Measurements from ENCODE around the gene TSHZ1. TPM values are rescaled to one million over a fixed set of nuclear protein-coding genes. Genes with fewer than 3 reads are reported as not detected.
A peak's percentile ranks its signal among the peaks of the same experiment; 100 is the strongest.

TSHZ1 gene
- total RNA-seq, 3 donors from 2014 or later, result 22.7 to 66.6 (median 36.9) TPM

GRCh38 chr18:75230163-75231052 is 19.8 kb downstream of the TSHZ1 start:
- H3K4me1 ChIP-seq (ENCODE audit: low read depth), result peaks cover 12% of the 10 kb centered on the region
- H3K9me3 ChIP-seq, result no peaks in the 10 kb centered on the region
- TF ChIP-seq CTCF (IDR thresholded peaks at IDR 0.05), result no peak
- intact Hi-C loops (cut with DNase I, micrococcal nuclease), result no loop called here
- ATAC-seq (no peak), DNase-seq (no peak)
- no peaks in the 10 kb centered on the region for H3K36me3 ChIP-seq (ENCODE audit: low read depth)
- no peak overlapping the region for H3K4me3 ChIP-seq

- H3K9me3 ChIP-seq, result no peaks in the 10 kb centered on the region
- no peak for DNase-seq
- TF ChIP-seq CTCF (IDR thresholded peaks at IDR 0.05), result no peak
- intact Hi-C loops (cut with DNase I, micrococcal nuclease), result no loop called here
- ATAC-seq, result peak; percentile 53
- H3K36me3 ChIP-seq (ENCODE audit: low read depth), result no peaks in the 10 kb centered on the region
- H3K4me1 ChIP-seq (ENCODE audit: low read depth), result peaks cover 12% of the 10 kb centered on the region
- no peak overlapping the region for H3K4me3 ChIP-seq
Observed at GRCh38 chr18:75231053-75231406, 20.4 kb downstream of the TSHZ1 start.

- no peak for TF ChIP-seq CTCF (IDR thresholded peaks at IDR 0.05)
- intact Hi-C loops (cut with DNase I, micrococcal nuclease), result no loop called here
- Histone ChIP-seq H3K4me3 (no peak overlapping the region), H3K9me3 (no peaks in the 10 kb centered on the region), H3K36me3 (ENCODE audit: low read depth) (no peaks in the 10 kb centered on the region), H3K4me1 (ENCODE audit: low read depth) (no peaks in the 10 kb centered on the region)
- ATAC-seq (no peak), DNase-seq (no peak)
Observed at GRCh38 chr18:75234901-75235300, 24.3 kb downstream of the TSHZ1 start.

- DNase-seq (no peak), ATAC-seq (no peak)
- no peak for TF ChIP-seq CTCF (IDR thresholded peaks at IDR 0.05)
- Histone ChIP-seq H3K4me3 (no peak overlapping the region), H3K9me3 (no peaks in the 10 kb centered on the region), H3K4me1 (ENCODE audit: low read depth) (no peaks in the 10 kb centered on the region), H3K36me3 (ENCODE audit: low read depth) (no peaks in the 10 kb centered on the region)
- intact Hi-C loops (cut with DNase I, micrococcal nuclease), result no loop called here
Observed at GRCh38 chr18:75235896-75236295, 25.3 kb downstream of the TSHZ1 start.

- DNase-seq (no peak), ATAC-seq (no peak)
- TF ChIP-seq CTCF (IDR thresholded peaks at IDR 0.05), result no peak
- H3K4me3 ChIP-seq, result no peak overlapping the region
- H3K4me1 ChIP-seq (ENCODE audit: low read depth), result peaks cover 2% of the 10 kb centered on the region
- intact Hi-C loops (cut with DNase I, micrococcal nuclease), result no loop called here
- no peaks in the 10 kb centered on the region for H3K36me3 ChIP-seq (ENCODE audit: low read depth)
- H3K9me3 ChIP-seq, result no peaks in the 10 kb centered on the region
Observed at GRCh38 chr18:75238100-75238499, 27.5 kb downstream of the TSHZ1 start.

Measured in mucosa of descending colon (tissue), 3 donors.